AG04450 (cell line): ENCODE data around the gene LONP1. TPM values are rescaled to one million over a fixed set of nuclear protein-coding genes. Genes with fewer than 3 reads are reported as not detected.

Source experiments
- CTCF ChIA-PET: fragments of 300-600, 350-600 bp; formaldehyde crosslinking; extraction: SDS; loops from one replicate; lab custom pipeline; 2022; ENCODE audit warnings: antibody characterized with exemption, inconsistent platforms; lab: Charles Lee
- POLR2A ChIA-PET: fragments of 350-600 bp; formaldehyde crosslinking; extraction: SDS; loops from one replicate; lab custom pipeline; 2021; ENCODE audit warnings: antibody characterized with exemption, inconsistent platforms; lab: Yijun Ruan, JAX
- DNase-seq: peaks from one replicate; pipeline ENCODE4 v3.0.0-alpha.2; 2011; ENCODE audit warnings: low read depth, low spot score
- H3K27ac ChIP-seq: one replicate; pipeline ENCODE4 v1.5.1; 2012; ENCODE audit warnings: low read depth, low read length, control low read depth
- H3K27me3 ChIP-seq: one replicate; pipeline ENCODE4 v1.6.0; 2012; ENCODE audit warnings: low read length; ENCODE audit not compliant: control insufficient read depth, insufficient read depth
- H3K4me3 ChIP-seq: 2 replicates; pipeline ENCODE4 v1.5.1; 2011; ENCODE audit warnings: mild to moderate bottlenecking, low read depth, low read length, control low read depth
- H3K9me3 ChIP-seq: 2 replicates; pipeline ENCODE4 v1.5.1; 2012; ENCODE audit warnings: low read length; ENCODE audit not compliant: control insufficient read depth, insufficient read depth
- CTCF ChIP-seq: IDR thresholded peaks from 2 replicates; pipeline ENCODE4 v1.5.1; 2011; ENCODE audit warnings: low read depth, low read length, control low read depth, inconsistent platforms
- polyA plus RNA-seq: library from polyadenylated mRNA; depleted of rRNA; stranded (reverse); fragments of >200 nt; gene quantifications from 2 replicates; pipeline ENCODE4 v1.2.3, GENCODE V29; 2011

Gene LONP1
- polyA plus RNA-seq, 1 experiment: 37.8 TPM

DNA sequence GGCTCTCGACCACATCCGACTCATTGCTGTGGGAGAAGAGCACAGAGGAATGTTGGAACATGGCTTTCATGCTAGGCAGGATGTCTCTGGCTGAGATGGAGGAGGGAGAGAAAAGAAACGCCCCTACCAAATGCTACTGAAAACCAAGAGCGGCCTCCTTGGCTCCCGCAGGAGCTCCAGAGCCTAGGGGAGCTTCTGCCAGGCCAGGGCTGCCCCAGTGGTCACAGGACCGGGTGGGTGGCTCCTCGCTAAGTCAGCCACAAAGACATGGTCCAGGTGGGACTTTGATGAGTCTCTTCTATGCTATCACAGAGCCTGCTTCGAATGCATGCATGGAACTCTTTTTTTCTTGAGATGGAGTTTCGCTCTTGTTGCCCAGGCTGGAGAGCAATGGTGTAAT, 6.7 kb downstream of the LONP1 start:
- TF ChIP-seq CTCF: no peak
- POLR2A ChIA-PET: no interaction called here
- no peak overlapping the region for H3K4me3 ChIP-seq
- DNase-seq: no peak
- CTCF ChIA-PET: interaction anchor here (1.0 kb wide), 1 partner anchor 23 kb away, joined by 3 read pairs; the partner anchor contains the start of gene RPL36
- H3K27ac ChIP-seq: no peak overlapping the region
- H3K27me3 ChIP-seq: no peaks in the 10 kb centered on the region
- no peaks in the 10 kb centered on the region; the same call in 1 of the 2 replicates for H3K9me3 ChIP-seq

- ChIA-PET POLR2A (no interaction called here), CTCF (interaction anchor here (0.9 kb wide), 1 partner anchor 9 kb away, joined by 3 read pairs; the partner anchor contains the start of gene CATSPERD)
- TF ChIP-seq CTCF: no peak
- Histone ChIP-seq H3K9me3 (no peaks in the 10 kb centered on the region; the same call in 1 of the 2 replicates), H3K4me3 (no peak overlapping the region), H3K27me3 (no peaks in the 10 kb centered on the region), H3K27ac (no peak overlapping the region)
- DNase-seq: no peak
These were observed 8.2 kb downstream of the LONP1 start for GRCh38 chr19:5711713-5712161.

DNA sequence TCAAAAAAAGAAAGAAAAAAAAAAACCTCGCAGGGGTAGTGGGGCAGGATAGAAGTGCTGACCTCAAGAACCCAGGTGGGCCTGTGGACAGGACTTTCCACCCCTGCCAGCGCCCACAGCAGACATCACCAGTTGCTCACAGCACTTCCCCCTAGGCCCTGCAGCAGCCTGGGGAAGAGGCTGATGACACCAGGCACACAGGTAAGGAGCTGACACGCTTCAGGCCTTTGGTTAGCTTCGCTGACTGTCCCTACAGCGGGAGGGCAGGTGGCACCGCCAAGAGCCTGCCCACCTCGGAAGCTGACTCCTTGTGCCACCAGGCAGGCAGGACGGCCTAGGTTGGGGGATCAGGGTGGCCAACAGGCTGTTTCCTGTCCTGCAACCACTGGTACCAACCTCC, 8.9 kb downstream of the LONP1 start:
- DNase-seq: no peak
- Histone ChIP-seq H3K27ac (no peak overlapping the region), H3K27me3 (no peaks in the 10 kb centered on the region), H3K9me3 (no peaks in the 10 kb centered on the region; the same call in 1 of the 2 replicates), H3K4me3 (no peak overlapping the region)
- no peak for TF ChIP-seq CTCF
- ChIA-PET CTCF (no interaction called here), POLR2A (interaction anchor here (0.6 kb wide), 1 partner anchor 9 kb away, joined by 4 read pairs; the partner anchor contains the start of genes CATSPERD and LONP1)

- no peak for DNase-seq
- no peak for TF ChIP-seq CTCF
- ChIA-PET POLR2A (interaction anchor here (0.9 to 1.1 kb wide), 3 partner anchors 11 to 18 kb away, joined by 4 to 10 read pairs (median 6); no protein-coding TSS in a partner anchor), CTCF (interaction anchor here (2.3 kb wide), 1 partner anchor 21 kb away, joined by 5 read pairs; no protein-coding TSS in a partner anchor)
- H3K9me3 ChIP-seq: no peaks in the 10 kb centered on the region; the same call in 1 of the 2 replicates
- no peak overlapping the region for H3K27ac ChIP-seq
- H3K4me3 ChIP-seq: no peak overlapping the region
- H3K27me3 ChIP-seq: no peaks in the 10 kb centered on the region
These were observed 12.1 kb downstream of the LONP1 start for GRCh38 chr19:5707576-5708575.
